Esophagus squamous epithelium (tissue), 4 donors: Measurements from ENCODE around the gene MERTK.

Experiments
- CTCF ChIP-seq, 6 experiments: fragments of 450-650 bp in 4 of 6; fragments of 200-600 bp in 2 of 6; sonication (generic) in 2 of 6; IDR thresholded peaks; one replicate each; pipeline ENCODE4 v1.5.1; 2016 to 2019; ENCODE audit warnings: antibody characterized with exemption in 6 of 6, mild to moderate bottlenecking in 4 of 6, moderate library complexity in 4 of 6
- POLR2A ChIP-seq, 4 donors: fragments of 450-650 bp; IDR thresholded peaks; one replicate each; pipeline ENCODE4 v1.6.1; 2017; ENCODE audit warnings: antibody characterized with exemption in 4 of 4, mild to moderate bottlenecking in 4 of 4, moderate library complexity in 3 of 4

DNA sequence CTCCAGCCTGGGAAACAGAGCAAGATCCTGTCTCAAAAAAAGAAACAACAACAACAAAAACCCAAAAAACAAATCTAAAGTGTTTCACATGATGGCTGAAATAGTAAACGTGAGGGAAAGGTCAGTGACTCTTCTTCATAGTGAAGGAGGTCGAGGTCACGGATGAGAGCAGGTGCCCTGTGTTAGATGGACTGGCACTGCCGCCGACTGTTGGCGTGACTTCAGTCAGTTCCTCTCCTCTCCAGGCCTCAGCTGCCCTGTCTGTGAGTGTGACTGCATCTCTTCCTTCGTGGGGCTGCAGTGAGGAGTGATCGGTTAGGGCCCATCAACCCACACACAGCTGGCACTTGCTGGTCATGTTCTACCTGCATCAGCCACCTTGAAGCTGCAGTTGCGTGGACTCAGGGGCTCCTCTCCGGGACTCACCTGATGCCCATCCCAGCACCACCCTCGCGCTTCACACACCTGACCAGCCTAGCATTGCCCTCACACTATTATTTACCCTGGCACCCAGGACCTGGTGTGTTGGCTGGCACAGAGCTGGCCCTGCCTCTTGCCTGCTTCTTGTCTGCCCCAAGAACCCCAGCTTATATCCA lies 126.6 kb downstream of the MERTK start:
- TF ChIP-seq CTCF (IDR thresholded peaks at IDR 0.05) (no peak), POLR2A (IDR thresholded peaks at IDR 0.05) (no peak)
